Hematopoietic multipotent progenitor cell treated with erythropoietin and hydrocortisone succinate and interleukin-3 and kit ligand, for 4 days (in vitro differentiated cells): ENCODE measurements around the gene DNAJC1.
"Not testable (repeated sequence)": the region's sequence is repeated elsewhere in the genome, so short reads cannot be mapped to it uniquely, and the experiment has no call there.

Source experiments
- DNase-seq: peaks from one replicate; pipeline ENCODE4 v3.0.0-alpha.2; 2015

Gene DNAJC1

DNA sequence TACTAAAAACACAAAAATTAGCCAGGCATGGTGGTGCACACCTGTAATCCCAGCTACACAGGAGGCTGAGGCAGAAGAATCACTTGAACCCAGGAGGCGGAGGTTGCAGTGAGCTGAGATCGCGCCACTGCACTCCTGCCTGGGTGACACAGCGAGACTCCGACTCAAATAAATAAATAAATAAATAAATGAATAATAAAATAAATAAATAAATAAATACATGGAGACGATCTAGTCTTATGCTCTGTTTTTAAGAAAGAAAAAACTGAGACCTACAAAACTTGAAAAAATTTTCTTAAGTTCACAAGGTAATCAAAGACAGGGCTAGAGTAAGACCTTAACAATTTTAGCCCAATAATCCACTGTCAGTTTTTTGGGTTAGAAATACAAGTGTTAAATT, 181.3 kb downstream of the DNAJC1 start:
- not testable (repeated sequence) for DNase-seq

DNA sequence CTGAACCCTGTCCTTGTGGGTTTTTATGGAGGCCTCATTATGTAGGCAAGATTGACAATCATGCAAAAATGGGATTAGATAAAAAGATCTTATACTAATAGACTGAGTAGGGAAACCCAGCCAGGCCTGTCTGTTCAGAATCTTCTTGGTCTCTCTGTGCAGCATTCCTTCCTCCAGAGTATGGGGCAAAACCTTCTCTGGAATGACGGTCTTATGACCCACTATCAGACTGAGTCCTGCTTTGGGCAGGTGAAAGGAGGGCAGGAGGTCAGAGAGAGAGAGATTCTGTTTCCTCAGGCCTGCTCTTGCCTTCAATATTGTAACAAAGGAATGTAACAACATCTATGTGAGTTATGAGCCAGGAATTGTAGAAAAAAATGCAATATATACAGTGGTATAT, 182.6 kb downstream of the DNAJC1 start:
- DNase-seq: no peak

DNA sequence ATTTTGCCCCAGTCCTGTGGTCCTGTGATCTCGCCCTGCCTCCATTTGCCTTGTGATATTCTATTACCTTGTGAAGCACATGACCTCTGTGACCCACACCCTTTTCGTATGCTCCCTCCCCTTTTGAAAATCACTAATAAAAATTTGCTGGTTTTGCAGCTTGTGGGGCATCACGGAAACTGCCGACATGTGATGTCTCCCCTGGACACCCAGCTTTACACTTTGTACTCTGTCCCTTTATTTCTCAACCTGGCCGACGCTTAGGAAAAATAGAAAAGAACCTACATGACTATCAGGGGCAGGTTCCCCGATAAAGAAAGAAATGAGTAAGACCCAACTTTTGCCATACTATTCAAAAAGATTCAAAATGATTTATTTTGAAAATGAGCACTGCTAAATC, 185.1 kb downstream of the DNAJC1 start:
- not testable (repeated sequence) for DNase-seq

DNA sequence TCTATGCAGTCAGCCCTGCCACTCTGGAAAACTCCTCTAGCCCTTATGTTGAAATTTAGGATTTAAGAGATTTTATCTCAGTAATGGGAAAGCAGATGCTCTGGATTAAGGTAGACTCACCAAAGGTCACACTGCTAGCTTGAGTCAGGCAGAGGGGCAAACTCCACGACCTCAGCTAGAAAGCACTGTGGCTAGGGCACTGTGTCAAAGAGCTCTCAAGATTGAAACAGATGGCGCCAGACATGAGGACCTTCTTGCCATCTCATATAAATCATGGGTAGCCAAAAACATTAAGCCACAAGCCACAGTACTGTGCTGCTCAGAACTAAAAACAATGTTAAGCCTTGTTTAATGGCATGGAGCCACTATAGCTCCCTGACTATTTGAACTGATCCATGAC, 188.7 kb downstream of the DNAJC1 start:
- no peak for DNase-seq

DNA sequence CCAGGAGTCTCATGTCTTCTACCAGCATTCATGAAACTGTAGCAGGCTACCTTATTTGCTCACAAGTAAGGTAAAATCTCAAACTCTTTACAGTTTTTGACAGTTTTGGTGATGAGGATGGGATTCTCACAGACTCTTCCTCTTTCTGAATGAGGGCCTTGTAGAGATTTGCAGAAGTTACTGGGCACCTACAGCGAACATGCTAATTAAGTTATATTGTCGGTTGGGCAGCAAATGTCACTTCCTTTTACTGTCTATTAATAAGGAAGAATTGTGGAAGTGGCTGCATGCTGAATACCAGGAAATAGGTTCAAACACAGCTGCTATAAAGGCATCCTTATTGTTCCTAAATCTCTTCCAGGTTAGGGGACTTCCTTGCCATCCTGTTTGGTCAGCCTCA, 189.6 kb downstream of the DNAJC1 start:
- peak; percentile 35 for DNase-seq

DNA sequence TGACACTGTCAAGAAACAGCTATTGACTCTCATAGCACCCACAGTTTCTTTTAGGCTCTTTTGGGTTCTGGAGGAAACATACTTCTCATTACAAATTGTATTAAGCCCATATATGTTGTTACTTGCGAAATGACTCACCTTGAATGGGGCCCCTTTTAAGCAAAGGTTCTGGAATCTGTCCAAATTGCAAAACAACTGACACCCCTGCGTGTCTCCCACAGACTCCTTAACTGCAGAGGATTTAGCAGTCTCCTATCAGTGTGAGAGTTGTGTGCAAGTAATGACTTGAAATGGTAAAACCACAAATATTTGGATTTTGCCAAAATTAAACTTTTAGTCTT, 192.3 kb downstream of the DNAJC1 start:
- no peak for DNase-seq

DNA sequence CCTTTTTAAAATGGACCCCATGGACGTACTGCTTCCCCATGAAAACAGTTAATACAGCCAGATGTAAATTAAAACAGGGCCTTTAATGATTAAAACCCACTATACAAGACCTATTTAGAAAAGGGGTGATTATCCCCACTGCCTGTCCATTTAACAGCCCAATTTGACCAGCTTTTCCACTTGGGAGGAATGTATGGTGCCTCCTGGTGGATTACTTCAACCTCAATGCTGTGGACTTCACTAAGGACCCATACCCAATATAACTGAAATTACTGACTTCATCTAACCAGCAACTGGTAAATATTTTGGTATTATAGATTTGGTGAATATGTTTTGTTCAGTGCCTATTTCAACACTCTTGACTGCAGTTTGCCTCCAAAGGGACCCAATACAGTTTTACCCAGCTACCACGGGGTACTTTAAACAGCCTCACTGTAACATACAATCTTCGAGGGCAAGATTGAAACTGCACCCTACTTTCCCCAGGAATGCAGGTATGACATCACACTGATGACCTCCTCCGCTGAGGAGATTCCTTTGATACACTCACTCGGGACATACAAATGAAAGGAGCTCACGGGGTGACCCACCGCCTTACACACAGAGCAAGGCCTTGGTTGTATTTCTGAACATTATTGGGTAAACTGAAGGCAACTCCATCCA, 192.8 kb downstream of the DNAJC1 start:
- no peak for DNase-seq

DNA sequence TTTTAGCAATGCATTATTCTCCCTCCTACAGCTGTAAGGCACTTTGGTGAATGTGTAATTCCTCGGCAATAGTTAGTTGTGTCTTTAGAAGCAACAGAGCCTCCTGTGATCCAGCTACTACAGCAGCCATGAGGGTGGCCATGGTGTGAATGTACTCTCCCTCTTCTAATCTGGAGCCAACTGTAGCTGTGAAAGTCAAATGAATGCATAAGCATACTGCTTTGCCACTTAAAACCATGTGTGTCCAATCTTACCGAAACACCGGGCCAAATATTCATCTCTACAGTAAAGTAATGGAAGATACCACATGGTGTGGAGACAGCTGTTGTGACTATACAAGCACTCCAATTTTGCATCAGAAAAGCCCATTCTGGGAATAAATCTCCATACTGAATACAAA, 195.0 kb downstream of the DNAJC1 start:
- no peak for DNase-seq

DNA sequence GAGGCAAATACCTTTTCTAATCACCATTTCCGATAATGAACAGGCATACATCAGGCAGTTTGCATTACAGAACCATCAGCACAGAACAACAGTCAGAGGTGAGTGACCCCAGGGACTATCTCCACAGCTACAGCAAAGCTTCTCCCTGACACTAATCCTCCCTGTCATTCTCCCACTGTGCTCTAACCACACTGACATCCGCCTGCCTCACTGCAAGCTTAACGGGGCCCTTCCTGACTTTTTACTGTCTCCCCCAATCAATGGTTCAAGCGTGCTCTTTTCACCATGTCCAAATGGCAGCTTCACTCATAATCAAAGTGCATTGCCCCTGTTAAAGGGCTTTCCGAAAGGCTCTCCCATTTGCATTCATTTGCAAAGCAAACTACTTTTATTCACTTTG, 196.3 kb downstream of the DNAJC1 start:
- peak; percentile 8 for DNase-seq

DNA sequence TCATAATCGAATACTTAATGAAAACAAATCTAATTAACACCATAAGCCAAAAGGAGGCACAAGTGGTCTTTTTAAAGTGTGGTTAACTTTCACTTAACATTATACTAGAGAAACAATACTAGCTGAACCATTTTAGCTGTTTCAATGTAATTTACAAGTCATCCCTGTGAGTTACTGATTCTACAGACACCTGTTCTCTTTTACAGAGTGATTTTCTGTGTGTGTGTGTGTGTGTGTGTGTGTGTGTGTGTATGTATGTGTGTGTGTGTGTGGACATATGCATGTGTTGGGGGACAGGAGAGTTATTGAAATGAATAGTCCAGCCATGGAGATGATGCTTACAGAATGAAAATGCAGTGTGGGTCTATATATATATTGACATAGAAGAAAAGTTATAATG, 200.2 kb downstream of the DNAJC1 start:
- no peak for DNase-seq

DNA sequence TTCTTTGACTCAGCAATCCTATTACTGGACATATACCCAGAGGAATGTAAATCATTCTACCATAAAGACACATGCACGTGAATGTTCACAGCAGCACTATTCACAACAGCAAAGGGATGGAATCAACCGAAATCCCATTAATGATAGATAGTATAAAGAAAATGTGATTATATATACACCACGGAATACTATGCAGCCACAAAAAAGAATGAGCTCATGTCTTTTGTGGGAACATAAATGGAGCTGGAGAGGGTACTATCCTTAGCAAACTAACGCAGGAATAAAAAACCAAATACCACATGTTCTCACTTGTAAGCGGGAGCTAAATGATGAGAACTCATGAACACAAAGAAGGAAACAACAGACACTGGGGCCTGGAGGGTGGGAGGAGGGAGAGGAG, 201.9 kb downstream of the DNAJC1 start:
- DNase-seq: no peak

DNA sequence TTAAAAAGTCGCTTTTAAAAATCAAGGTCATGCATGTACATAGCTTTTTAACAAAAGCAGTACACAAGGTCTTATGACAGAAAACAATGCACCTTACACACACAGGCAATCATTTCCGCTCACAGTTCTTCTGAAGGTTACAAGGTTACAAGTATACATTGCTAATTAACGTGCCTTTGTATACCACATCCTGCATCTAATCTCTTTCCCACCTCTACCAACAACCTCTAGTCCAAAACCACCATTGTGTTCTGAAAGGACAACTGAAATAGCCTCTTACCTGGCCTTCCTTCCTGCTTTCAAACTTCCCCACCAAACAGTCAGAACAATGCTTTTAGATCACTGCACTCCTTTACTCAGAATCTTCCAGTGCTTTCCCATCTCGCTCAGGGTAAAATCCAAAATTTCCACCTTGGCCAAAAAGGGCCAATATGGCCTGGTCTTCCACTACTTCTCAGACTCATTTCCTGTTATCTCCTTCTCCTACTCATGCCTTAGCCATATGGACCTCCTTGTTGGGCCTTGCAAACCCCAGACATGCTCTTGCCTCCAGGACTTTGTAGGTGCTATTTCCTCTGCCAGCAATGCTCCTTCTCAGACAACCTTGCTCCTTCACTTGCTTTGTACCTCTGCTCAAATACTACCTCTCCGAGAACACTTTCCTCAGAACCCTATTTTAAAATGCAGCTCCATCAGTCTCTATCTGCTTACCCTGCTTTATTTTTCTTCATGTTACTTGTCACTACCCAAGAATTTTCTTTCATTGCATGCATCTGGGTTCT, 205.4 kb downstream of the DNAJC1 start:
- DNase-seq: no peak

DNA sequence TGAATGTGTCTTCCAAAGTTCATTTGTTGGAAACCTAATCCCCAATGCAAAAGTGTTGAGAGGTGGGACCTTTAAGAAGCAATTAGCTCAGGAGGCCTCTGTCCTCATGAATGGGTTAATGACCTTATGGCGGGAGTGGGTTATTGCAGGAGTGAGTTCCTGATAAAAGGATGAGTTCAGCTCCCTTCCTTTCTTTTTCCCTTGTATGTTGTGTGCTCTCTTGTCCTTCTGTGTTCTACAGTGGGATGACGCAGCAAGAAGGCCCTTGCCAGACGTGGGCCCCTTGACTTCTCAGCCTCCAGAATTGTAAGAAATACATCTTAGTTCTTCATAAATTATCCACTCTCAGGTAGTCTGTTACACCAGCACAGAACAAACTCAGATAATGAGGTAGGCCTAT, 206.0 kb downstream of the DNAJC1 start:
- DNase-seq: no peak

DNA sequence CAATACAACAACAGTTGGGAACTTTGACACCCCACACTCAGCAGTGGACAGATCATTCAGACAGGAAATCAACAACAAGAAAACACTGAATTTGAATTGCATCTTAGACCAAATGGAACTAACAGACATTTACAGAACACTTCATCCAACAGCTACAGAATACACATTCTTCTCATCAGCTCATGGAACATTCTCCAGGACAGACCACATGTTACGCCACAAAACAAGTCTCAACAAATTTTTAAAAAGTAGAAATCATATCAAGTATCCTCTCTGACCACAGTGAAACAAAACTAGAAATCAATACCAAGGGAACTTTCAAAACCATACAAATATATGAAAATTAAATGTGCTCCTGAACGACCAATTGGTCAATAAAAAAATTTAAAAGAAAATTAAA, 212.3 kb downstream of the DNAJC1 start:
- DNase-seq: no peak

DNA sequence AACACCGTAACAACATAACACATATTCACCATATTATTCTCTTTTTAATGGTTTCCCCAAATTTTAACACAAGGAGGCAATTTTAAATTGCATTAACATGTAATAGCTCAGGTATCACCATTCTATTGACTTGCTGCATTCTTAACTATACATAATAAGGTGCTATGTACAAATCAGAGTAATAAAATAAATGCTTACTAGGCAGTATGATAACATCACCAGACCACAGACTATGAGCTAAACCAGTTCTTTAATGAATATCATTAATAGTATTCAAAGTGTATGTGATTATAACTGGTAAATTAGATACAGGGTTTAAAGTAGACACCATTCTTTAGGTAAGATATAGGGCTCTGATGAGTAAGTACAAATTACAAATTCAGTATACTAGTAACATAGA, 226.6 kb downstream of the DNAJC1 start:
- no peak for DNase-seq

DNA sequence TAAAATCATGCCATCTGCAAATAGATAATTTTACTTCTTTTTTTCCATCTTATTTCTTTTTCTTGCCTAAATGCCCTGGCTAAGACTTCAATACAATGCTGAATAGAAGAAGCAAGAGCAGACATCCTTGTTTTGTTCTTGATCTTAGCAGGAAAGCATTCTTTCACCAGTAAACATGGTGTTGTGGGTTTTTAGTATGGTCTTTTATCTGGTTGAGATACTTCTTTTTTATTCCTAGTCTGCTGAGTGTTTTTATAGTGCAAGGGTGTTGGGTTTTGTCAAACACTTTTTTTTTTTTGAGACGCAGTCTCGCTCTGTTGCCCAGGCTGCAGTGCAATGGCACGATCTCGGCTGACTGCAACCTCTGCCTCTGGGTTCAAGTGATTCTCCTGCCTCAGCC, 232.3 kb downstream of the DNAJC1 start:
- no peak for DNase-seq

DNA sequence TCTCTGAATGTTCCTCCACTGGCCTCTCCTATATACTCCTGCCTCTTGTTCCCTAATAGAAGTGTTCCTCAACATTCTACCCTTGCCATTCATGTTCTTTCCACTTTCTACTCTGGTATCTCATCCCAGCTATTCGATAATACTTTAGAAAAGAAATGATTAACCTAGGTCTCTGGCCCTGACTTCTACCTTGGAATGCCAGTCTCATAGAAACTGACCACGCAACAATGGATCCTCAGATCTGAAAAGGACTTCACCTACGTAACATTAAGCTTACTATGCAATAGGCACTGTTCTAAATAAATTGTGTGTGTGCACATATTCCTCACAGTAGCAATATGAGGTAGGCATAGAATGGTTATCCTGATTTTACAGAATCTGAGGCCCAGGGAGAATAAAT, 234.5 kb downstream of the DNAJC1 start:
- no peak for DNase-seq

DNA sequence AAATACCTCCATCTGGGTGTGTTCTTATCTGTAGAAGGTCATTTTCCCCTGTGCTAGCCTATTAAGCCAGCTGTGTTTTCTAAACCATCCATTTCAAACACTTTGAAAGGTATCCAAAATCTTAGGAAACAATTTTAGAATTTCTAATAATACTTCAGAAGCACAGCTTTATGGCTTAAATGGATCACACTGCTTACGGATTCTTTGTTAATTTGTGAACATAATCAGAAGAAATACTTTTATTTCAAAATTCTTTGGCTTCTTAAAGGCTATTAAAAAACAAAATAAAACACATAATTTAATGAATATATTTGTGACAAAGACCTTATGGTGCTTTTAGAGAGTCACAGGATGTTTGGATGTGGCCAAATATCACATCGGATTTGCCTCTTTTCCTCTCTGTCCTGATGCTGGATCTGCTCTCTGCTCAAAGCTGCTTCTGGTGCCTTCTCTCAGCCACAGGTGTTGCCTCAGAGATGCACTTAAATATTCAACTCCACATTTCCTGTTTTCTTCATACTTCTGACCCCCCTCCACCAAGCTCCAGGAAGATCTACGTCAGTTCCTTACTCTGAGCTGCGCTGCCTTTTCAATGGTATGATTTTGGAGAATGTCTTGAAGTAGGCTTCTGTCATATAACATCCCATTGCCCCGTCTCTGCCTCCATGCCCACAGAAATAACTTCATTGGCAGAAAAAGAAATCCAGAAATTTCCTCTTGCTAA, 238.9 kb downstream of the DNAJC1 start:
- DNase-seq: no peak

DNA sequence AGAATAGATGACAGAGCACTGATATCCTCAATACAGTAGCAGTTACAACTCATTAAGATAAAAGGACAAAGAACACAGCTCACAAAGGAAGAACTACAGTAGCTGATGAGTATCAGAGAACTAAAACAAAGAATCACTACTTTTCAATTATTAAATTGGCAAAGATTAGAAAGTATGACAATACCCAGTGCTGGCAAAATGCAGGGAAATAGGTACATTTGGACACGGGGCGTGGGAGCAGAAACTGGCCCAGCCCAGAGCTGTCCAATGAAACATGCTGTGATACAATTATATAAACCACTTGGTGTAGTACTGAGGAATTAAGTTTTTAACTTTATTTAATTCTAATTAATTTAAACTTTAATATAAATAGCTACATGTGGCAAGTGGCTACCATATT, 243.2 kb downstream of the DNAJC1 start:
- DNase-seq: no peak

DNA sequence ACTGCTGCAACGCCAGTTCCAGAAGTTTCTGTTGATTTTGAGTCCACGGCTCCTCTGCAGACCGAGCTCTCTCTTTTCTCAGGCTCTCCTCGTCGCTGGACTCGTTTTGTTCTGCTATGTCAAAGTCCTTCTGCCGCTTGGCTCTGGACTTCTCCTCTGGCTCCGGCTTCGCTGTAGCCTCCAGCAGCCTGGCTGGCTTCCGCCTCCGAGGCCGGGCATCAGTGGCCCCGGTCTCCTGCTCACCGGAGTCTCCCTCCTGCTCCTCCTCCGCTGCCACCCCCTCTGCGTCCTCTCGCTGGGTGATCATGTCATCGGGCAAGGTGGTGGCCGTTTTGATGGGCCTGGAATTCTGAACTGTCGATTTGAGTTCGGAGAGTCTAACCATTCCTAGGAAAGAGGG, 244.3 kb downstream of the DNAJC1 start:
- no peak for DNase-seq

DNA sequence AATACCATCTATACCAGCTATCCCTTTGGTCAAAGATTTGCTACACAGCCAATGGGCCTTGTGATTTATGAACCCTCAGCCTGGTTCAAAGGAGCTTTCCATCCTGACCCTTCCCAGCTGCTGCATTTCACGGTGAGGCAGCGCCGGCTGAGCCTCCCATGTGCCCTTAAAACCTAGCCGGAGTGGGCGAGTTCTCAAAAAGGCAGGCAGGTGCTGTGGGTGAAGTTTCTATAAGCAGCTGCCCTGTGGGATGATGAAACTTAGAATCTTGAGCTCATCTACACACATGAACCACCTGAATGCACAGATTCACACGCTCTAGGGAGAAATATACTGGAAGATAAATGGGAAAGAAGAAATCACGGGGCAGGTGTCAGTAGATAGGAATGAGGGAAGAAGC, 244.8 kb downstream of the DNAJC1 start:
- DNase-seq: no peak

DNA sequence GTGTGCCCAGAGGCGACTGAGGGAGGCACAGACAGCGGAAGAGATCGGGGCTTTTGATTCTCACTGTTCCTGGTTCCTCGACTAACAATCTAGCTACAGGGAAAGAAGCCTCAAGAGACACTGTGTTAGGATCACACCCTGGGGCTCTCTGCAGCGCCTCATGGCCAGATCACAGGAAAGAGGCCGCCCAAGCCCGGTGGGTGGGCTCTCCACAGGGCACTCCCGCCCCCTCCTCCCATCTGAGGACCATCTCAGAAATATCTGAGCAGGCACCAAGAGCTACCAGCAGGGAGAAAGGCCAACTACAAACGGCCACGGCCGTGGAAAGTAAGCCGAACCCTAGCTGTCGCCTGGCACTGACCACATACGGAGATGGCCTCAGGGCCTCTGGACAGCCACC, 245.3 kb downstream of the DNAJC1 start:
- DNase-seq: no peak

DNA sequence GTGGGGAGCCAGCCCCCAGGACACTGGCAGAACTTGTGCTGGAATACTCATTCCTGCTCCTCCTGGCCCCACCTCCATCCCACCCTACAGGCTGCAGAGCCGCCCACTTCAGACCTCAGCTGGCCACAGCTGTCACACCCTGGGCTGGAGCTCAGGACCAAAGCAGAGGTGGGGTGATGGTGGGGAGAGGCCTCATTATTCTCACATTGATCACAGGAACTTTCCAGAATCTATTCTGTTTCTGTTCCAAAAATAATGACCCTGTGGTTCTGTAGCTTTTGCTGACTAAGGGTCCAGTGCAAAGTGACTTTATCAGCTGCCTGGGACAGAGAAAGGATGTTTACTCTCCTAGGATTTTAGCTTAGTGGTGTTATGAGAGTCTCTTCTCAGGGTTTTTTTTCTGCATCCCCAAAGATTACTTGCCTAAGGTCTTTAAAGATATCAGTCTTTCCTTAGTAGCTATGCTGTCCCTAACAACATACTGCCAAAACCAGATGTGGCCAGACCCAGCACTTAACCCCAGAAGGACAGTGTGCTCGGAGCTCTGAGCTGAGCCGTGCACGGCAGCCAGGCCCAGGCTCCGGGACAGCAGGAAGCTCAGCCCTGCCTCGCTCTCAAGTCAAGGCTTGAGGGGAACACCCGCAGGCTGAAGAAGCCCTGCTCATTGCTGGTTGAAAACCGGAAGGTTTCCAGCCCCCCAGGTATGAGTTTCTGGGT, 246.2 kb downstream of the DNAJC1 start:
- no peak for DNase-seq

DNA sequence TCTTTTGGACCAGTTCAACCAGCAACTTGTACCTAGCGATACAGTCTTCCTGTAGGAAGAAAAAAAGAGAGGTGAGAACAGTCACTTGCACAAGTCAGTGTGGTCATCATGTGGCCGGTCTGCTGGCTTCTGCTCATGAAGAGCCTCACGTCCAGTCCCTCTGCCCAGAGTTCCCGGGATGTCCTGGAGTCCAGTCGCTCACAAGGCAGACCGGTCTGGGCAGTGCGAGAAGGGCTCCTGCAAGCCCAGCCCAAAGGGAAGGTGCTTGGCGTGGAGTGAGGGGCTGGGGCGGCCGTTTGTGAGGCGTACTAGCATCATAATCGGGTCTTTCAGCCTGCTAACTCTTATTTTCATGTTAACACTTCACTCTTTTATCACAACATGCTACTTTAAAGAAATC, 246.8 kb downstream of the DNAJC1 start:
- no peak for DNase-seq
